Skeletal muscle tissue (tissue), 4 donors: ENCODE results near the gene CYBB. TPM values are rescaled to one million over a fixed set of nuclear protein-coding genes. Genes with fewer than 3 reads are reported as not detected.

ENCODE experiments used
- H3K27ac ChIP-seq: one replicate; pipeline ENCODE4 v1.7.0; 2013; ENCODE audit warnings: mild to moderate bottlenecking, low read depth, low read length, inconsistent platforms
- H3K27me3 ChIP-seq, 3 donors: one replicate each; pipeline ENCODE4 v1.7.0; 2013; ENCODE audit warnings: low read length in 3 of 3; ENCODE audit not compliant: control insufficient read depth in 3 of 3, insufficient read depth in 3 of 3
- H3K36me3 ChIP-seq, 3 donors: one replicate each; pipeline ENCODE4 v1.7.0; 2013; ENCODE audit warnings: low read length in 3 of 3; ENCODE audit not compliant: control insufficient read depth in 3 of 3, insufficient read depth in 3 of 3
- H3K4me1 ChIP-seq, 3 donors: one replicate each; pipeline ENCODE4 v1.7.0; 2013; ENCODE audit warnings: low read length in 3 of 3, mild to moderate bottlenecking in 3 of 3; ENCODE audit not compliant: control insufficient read depth in 3 of 3, insufficient read depth in 3 of 3
- H3K4me3 ChIP-seq, 3 donors: one replicate each; pipeline ENCODE4 v1.7.0; 2013; ENCODE audit warnings: low read length in 3 of 3
- H3K9ac ChIP-seq, 3 donors: one replicate each; pipeline ENCODE4 v1.7.0; 2013; ENCODE audit warnings: low read length in 3 of 3, mild to moderate bottlenecking in 3 of 3, moderate library complexity in 2 of 3, low read depth in 1 of 3
- H3K9me3 ChIP-seq, 3 donors: one replicate each; pipeline ENCODE4 v1.7.0; 2013; ENCODE audit warnings: low read length in 3 of 3; ENCODE audit not compliant: control insufficient read depth in 3 of 3
- total RNA-seq: library from RNA; depleted of rRNA; stranded (reverse); fragments of >200 nt; gene quantifications from one replicate; pipeline ENCODE4 v1.2.3, GENCODE V29; 2014
- donor health status: Osteomylitis.

CYBB gene
- total RNA-seq, 1 donor from 2014 or later, result 41.2 TPM

DNA sequence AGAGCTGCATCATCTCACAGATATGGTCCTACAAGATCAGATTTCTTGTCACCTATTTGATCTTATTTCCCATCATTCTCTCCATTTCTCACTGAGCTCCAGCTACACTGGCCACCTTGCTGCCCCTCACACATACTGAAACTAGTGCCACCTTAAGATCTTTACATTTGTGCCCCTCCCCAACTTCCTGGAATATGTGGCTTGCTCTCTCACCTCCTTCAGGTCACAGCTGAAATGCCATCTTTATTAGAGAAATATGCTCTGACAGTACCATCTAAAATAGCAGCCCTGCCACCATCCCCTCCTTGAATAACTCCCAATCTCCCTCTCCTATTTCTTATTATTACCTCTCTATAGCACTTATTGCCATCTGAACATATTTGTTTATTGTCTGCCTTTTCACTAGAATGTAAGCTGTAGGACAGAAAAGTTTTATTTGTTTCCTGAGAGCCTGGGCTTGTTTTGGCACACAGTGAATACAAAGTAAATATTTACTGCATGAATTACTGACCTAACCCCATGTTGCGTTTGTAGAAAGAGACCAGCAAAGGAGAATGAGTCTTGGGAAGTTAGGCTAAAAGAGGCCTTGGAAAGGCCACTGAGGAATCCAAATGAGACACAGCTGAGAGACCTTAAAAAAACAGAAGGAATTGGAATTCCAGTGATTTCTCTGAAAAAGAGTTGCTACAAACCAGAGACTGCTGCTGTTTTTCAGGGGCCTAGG is 44.8 kb downstream of the CYBB start:
- no peaks in the 10 kb centered on the region for H3K36me3 ChIP-seq
- H3K9me3 ChIP-seq, result no peaks in the 10 kb centered on the region
- H3K4me3 ChIP-seq, result no peak overlapping the region
- no peak overlapping the region for H3K9ac ChIP-seq
- H3K4me1 ChIP-seq, result no peaks in the 10 kb centered on the region
- peaks cover 0 to 3% (median 0%) of the 10 kb centered on the region in 3 donors for H3K27me3 ChIP-seq
- H3K27ac ChIP-seq, result no peak overlapping the region

DNA sequence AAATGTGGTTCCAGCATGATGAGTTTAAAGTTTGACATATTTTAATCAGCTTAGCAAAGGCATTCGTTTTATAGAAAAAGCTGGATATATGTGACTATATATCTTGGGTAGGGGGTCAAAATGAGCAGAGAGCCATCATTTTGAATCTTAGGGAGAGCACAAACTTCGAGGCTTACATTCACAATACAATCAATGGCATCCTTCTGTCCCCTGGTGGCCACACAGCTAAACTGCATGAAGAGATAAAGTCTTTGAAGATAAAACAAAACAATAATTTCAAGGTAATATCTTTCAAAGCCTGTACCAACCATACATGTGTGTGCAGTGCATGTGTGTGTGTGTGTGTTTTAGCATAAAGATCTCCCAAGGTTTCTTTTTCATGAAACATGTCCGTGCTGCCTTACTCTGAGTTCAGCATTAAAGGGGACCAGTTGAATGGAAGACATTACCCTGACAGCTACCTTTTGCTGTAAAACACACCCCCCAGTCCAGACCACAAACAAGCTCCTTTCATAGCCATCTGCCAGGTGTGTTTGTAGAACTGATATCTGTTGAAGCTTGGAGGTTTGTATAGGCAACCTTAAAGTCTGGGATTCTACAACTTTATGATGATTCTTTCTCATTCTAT is 45.5 kb downstream of the CYBB start:
- Histone ChIP-seq H3K4me1 (no peaks in the 10 kb centered on the region), H3K27me3 (peaks cover 0 to 2% (median 0%) of the 10 kb centered on the region in 3 donors), H3K27ac (no peak overlapping the region), H3K36me3 (no peaks in the 10 kb centered on the region), H3K4me3 (no peak overlapping the region), H3K9me3 (no peaks in the 10 kb centered on the region), H3K9ac (no peak overlapping the region)

DNA sequence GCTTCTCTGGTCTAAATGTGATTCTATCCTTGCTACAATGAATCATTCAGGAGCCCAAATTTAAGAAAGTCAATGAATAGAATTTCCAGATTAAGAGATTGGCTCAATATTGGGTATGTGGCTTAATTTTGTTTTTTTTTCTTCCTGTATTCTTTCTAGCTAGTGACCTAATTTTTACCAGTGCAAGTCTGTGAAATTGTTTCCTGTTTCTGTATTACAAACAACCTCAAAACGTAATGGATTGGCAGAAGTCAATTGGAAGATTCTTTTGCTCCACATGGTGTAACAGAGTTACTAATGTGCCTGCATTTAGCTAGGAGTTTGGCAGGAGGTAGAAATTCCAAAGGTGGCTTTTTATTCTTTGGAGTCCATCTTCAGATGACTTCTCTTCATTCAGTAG is 49.9 kb downstream of the CYBB start:
- Histone ChIP-seq H3K36me3 (no peaks in the 10 kb centered on the region), H3K9me3 (no peaks in the 10 kb centered on the region), H3K27me3 (no peaks in the 10 kb centered on the region), H3K4me1 (no peaks in the 10 kb centered on the region), H3K9ac (no peak overlapping the region), H3K4me3 (no peak overlapping the region), H3K27ac (no peak overlapping the region)

DNA sequence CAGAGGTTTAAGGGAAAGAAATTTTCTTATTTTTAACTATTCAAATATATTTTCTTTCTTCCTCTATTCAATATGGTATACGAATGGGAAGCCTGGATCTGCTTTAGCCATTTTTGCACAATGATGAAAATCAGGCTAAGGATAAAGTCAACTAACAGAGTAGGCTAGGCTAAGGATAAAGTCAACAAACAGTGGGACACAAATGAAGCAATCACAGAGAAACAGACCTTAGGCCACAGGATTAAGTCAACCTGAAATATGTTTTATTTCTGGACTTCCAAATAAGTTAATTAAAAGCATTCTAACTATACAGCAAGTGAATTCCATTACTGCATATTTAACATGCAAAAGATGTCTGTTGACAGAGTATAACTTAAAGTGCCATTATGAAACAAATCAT is 50.5 kb downstream of the CYBB start:
- Histone ChIP-seq H3K4me3 (no peak overlapping the region), H3K4me1 (no peaks in the 10 kb centered on the region), H3K9me3 (no peaks in the 10 kb centered on the region), H3K27me3 (no peaks in the 10 kb centered on the region), H3K27ac (no peak overlapping the region), H3K9ac (no peak overlapping the region), H3K36me3 (no peaks in the 10 kb centered on the region)

DNA sequence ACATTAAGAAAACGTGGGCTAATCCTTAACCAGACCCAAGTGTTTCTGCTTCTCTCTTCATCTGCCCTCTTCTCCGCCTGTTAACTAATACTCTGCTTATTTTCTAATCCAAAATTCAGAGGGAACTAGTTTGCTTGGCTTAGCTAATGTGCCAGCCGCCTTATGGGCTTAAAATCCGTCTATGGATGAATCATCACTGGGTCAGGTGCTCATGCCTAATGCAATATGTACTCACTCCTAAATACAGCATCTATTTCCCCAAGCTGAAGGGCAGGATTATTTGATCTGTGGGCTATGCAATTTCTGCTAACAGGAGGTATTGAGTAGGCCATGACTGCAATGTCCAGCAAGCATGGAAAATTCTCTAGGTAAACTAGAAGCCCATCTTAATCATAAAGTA is 55.1 kb downstream of the CYBB start:
- peaks cover 0 to 6% (median 5%) of the 10 kb centered on the region in 3 donors for H3K36me3 ChIP-seq
- no peak overlapping the region for H3K4me3 ChIP-seq
- H3K27ac ChIP-seq, result no peak overlapping the region
- no peaks in the 10 kb centered on the region for H3K4me1 ChIP-seq
- no peaks in the 10 kb centered on the region for H3K27me3 ChIP-seq
- no peak overlapping the region for H3K9ac ChIP-seq
- no peaks in the 10 kb centered on the region for H3K9me3 ChIP-seq

DNA sequence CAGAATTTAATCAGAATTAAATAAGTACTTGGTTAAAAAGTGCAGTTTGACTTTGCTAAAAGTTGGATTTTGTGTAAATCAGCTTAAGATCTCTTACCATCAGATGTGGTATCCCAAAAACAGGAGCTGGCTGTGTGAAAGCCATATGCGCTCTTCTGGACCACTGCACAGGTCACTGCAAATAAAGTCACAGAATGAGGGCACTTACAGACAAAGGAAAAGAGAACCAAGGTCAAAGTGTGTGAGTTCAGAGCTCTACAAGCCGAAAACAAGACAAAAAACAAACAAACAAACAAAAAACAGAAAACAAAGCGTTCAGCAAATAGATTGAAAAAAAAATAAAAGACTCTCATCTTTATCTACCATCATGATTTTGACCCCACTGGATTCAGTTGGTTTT is 61.1 kb downstream of the CYBB start:
- H3K9me3 ChIP-seq, result no peaks in the 10 kb centered on the region
- no peaks in the 10 kb centered on the region for H3K27me3 ChIP-seq
- no peak overlapping the region for H3K9ac ChIP-seq
- H3K4me1 ChIP-seq, result no peaks in the 10 kb centered on the region
- no peak overlapping the region for H3K27ac ChIP-seq
- H3K4me3 ChIP-seq, result no peak overlapping the region
- peaks cover 0 to 6% (median 5%) of the 10 kb centered on the region in 3 donors for H3K36me3 ChIP-seq

DNA sequence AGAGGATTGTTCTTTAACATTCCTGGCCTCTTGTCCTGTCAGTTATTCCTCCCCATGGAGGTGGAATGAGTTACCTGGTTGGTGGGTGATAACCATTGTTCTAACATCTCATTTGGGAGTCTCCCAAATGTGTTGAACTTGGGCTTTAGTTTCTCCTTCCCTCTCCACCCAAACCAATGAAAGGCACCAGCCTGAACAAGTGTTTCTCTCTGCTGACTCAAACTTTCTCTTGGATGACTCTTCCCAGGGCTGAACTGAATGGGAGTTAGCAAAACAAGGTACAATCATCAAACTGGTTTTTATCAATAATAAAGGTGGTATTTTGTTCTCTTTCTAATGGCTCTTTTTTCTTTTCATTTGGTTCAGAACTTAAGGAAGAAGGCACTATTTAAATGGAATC is 64.8 kb downstream of the CYBB start:
- Histone ChIP-seq H3K4me3 (no peak overlapping the region), H3K36me3 (no peaks in the 10 kb centered on the region), H3K9me3 (no peaks in the 10 kb centered on the region), H3K27me3 (no peaks in the 10 kb centered on the region), H3K4me1 (peaks cover 0 to 3% (median 0%) of the 10 kb centered on the region in 3 donors), H3K27ac (no peak overlapping the region), H3K9ac (no peak overlapping the region)

DNA sequence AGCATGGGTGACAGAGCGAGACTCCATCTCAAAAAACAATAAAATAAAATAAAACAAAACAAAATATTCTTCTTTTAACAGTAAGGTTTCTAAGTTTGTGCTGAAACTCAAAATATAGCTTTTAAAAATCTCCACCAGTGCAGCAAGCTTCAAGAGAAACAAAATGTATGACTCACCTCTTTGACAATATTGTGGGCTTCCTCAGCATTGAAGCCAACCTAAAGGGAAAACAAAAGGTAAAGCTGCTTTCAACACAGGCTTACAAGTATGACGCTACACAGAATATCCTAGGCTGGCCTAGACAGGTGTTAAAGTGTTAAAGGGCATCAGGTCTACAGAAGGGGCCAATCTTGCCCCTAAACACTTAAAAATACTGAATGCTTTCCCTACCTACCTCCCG is 66.3 kb downstream of the CYBB start:
- Histone ChIP-seq H3K9me3 (no peaks in the 10 kb centered on the region), H3K9ac (no peak overlapping the region), H3K4me3 (no peak overlapping the region), H3K27me3 (no peaks in the 10 kb centered on the region), H3K36me3 (no peaks in the 10 kb centered on the region), H3K27ac (no peak overlapping the region), H3K4me1 (peaks cover 0 to 3% (median 0%) of the 10 kb centered on the region in 3 donors)

DNA sequence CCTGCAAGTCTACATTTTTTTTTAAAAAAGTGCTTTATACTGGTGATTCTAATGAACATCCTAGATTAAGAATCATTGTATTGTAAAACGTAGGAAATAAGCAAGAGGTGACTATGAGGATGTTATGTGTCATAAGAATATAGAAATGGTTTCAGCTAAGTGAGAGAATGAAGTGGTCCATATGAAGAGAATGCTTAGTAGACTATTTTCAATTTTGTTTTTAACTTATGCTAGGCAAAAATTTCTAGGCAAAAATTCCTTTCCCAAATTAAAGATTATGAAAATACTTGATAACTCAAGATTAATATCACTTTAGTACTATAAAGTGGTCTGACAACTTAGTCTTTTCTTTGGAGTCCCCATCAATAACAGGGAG is 66.7 kb downstream of the CYBB start:
- Histone ChIP-seq H3K4me3 (peak overlapping the region; percentile 71 to 77 (median 76)), H3K36me3 (no peaks in the 10 kb centered on the region), H3K27me3 (no peaks in the 10 kb centered on the region), H3K27ac (peak overlapping the region; percentile 73), H3K4me1 (peaks cover 0 to 3% (median 0%) of the 10 kb centered on the region in 3 donors), H3K9ac (peak overlapping the region; percentile 66 to 77 (median 69)), H3K9me3 (no peaks in the 10 kb centered on the region)

DNA sequence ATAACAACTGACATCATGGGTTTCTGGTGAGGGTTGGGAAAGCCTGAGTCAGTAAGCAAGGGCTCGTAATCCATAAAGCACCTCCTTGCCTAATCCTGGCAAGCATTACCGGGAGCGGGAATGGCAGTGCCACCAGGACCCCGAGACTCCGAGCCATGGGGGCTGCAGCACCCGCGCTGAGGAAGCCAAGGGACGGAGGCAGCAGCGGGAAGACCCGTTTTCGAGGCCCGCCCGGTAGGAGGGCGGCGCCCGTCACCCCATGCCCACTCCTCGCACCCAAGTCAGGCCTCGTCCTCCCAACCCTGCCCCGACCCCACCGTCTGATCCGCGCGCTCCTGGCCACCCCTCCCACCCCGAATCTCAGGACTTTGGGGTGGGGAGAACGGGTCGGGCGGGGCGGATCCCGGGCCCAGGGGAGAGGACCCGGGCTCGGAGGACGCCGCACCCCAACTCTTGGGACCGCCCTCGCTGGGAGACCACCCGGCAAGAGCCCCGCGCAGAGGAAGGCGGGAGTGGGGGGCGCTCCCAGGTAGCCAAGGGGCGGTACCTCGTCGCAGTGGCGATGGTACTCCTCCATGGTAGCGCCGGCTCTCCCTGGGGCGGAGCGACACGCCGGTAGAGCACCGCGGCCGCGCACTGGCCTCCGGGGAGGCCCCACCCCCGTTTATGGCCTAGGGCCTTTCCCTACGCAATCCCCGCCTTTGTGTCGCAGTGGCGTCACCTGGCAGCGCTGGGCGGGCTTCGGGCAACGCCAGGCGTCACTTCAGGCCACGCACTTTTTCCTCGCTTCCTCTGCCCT is 67.3 kb downstream of the CYBB start, which contains the start of gene DYNLT3:
TSS of gene DYNLT3 (minus strand) at position 638 of the 799 bp plus-strand sequence. CDS start at position 577, 61 bp downstream.
- H3K27ac ChIP-seq, result peak within 1 kb of the TSS; percentile 73
- no peaks in the 10 kb centered on the region for H3K9me3 ChIP-seq
- H3K9ac ChIP-seq, result peak within 1 kb of the TSS; percentile 66 to 77 (median 69)
- H3K36me3 ChIP-seq, result no peaks in the 10 kb centered on the region
- peaks cover 0 to 3% (median 0%) of the 10 kb centered on the region in 3 donors for H3K4me1 ChIP-seq
- H3K4me3 ChIP-seq, result peak within 1 kb of the TSS; percentile 71 to 77 (median 76)
- H3K27me3 ChIP-seq, result no peaks in the 10 kb centered on the region
